ENCODE results near the gene ABCC5. TPM values are rescaled to one million over a fixed set of nuclear protein-coding genes. Genes with fewer than 3 reads are reported as not detected.
"Not testable (repeated sequence)": the region's sequence is repeated elsewhere in the genome, so short reads cannot be mapped to it uniquely, and the experiment has no call there.

Gene ABCC5
- total RNA-seq, 1 donor, result 6.5 TPM

- no peak overlapping the region for H3K4me3 ChIP-seq (ENCODE audit: low read length)
- no peaks in the 10 kb centered on the region for H3K27me3 ChIP-seq (ENCODE audit: insufficient read depth, low read length)
- H3K9me3 ChIP-seq (ENCODE audit: low read depth, low read length), result no peaks in the 10 kb centered on the region
- no peaks in the 10 kb centered on the region for H3K4me1 ChIP-seq (ENCODE audit: insufficient read depth, low read length)
Measured at GRCh38 chr3:184029443-184029842, 11.8 kb upstream of the ABCC5 start.

- H3K4me3 ChIP-seq (ENCODE audit: low read length); H3K4me1 ChIP-seq (ENCODE audit: insufficient read depth, low read length); H3K9me3 ChIP-seq (ENCODE audit: low read depth, low read length); H3K27me3 ChIP-seq (ENCODE audit: insufficient read depth, low read length): not testable (repeated sequence)
Measured at GRCh38 chr3:184028275-184028890, 10.7 kb upstream of the ABCC5 start.

- H3K4me1 ChIP-seq (ENCODE audit: insufficient read depth, low read length), result peaks cover 23% of the 10 kb centered on the region
- not testable (repeated sequence) for H3K9me3 ChIP-seq (ENCODE audit: low read depth, low read length); H3K4me3 ChIP-seq (ENCODE audit: low read length); H3K27me3 ChIP-seq (ENCODE audit: insufficient read depth, low read length)
Measured at GRCh38 chr3:184025256-184025655, 7.6 kb upstream of the ABCC5 start.

- Histone ChIP-seq H3K9me3 (ENCODE audit: low read depth, low read length) (no peaks in the 10 kb centered on the region), H3K4me1 (ENCODE audit: insufficient read depth, low read length) (peaks cover 29% of the 10 kb centered on the region), H3K27me3 (ENCODE audit: insufficient read depth, low read length) (no peaks in the 10 kb centered on the region), H3K4me3 (ENCODE audit: low read length) (peak overlapping the region; percentile 6)
Measured at GRCh38 chr3:184022323-184022722, 4.6 kb upstream of the ABCC5 start.

GRCh38 chr3:184018424-184018973, 815 bp upstream of the ABCC5 start:
- Histone ChIP-seq H3K4me1 (ENCODE audit: insufficient read depth, low read length) (peaks cover 37% of the 10 kb centered on the region), H3K9me3 (ENCODE audit: low read depth, low read length) (no peaks in the 10 kb centered on the region), H3K27me3 (ENCODE audit: insufficient read depth, low read length) (no peaks in the 10 kb centered on the region), H3K4me3 (ENCODE audit: low read length) (peak overlapping the region; percentile 97)

- H3K27me3 ChIP-seq (ENCODE audit: insufficient read depth, low read length), result no peaks in the 10 kb centered on the region
- H3K4me1 ChIP-seq (ENCODE audit: insufficient read depth, low read length), result peaks cover 26% of the 10 kb centered on the region
- H3K4me3 ChIP-seq (ENCODE audit: low read length), result peak overlapping the region; percentile 97
- no peaks in the 10 kb centered on the region for H3K9me3 ChIP-seq (ENCODE audit: low read depth, low read length)
Measured at GRCh38 chr3:184016811-184017671, 643 bp downstream of the ABCC5 start.

- Histone ChIP-seq H3K4me1 (ENCODE audit: insufficient read depth, low read length) (peaks cover 17% of the 10 kb centered on the region), H3K27me3 (ENCODE audit: insufficient read depth, low read length) (no peaks in the 10 kb centered on the region), H3K4me3 (ENCODE audit: low read length) (no peak overlapping the region)
Measured at GRCh38 chr3:184016169-184016570, 1.5 kb downstream of the ABCC5 start.

GRCh38 chr3:184015381-184016019, 2.2 kb downstream of the ABCC5 start:
- Histone ChIP-seq H3K9me3 (ENCODE audit: low read depth, low read length) (no peaks in the 10 kb centered on the region), H3K4me1 (ENCODE audit: insufficient read depth, low read length) (peaks cover 14% of the 10 kb centered on the region), H3K27me3 (ENCODE audit: insufficient read depth, low read length) (no peaks in the 10 kb centered on the region), H3K4me3 (ENCODE audit: low read length) (no peak overlapping the region)

More at GRCh38 chr3:184016169-184016570, 1.5 kb downstream of the ABCC5 start:
- H3K9me3 ChIP-seq (ENCODE audit: low read depth, low read length), result no peaks in the 10 kb centered on the region

- H3K9me3 ChIP-seq (ENCODE audit: low read depth, low read length), result no peaks in the 10 kb centered on the region
- H3K4me3 ChIP-seq (ENCODE audit: low read length), result no peak overlapping the region
- peaks cover 14% of the 10 kb centered on the region for H3K4me1 ChIP-seq (ENCODE audit: insufficient read depth, low read length)
- H3K27me3 ChIP-seq (ENCODE audit: insufficient read depth, low read length), result no peaks in the 10 kb centered on the region
Measured at GRCh38 chr3:184011937-184012889, 5.5 kb downstream of the ABCC5 start.

- Histone ChIP-seq H3K4me1 (ENCODE audit: insufficient read depth, low read length) (peaks cover 12% of the 10 kb centered on the region), H3K27me3 (ENCODE audit: insufficient read depth, low read length) (no peaks in the 10 kb centered on the region), H3K9me3 (ENCODE audit: low read depth, low read length) (no peaks in the 10 kb centered on the region), H3K4me3 (ENCODE audit: low read length) (no peak overlapping the region)
Measured at GRCh38 chr3:184011230-184011876, 6.3 kb downstream of the ABCC5 start.

GRCh38 chr3:184008161-184008560, 9.5 kb downstream of the ABCC5 start:
- Histone ChIP-seq H3K27me3 (ENCODE audit: insufficient read depth, low read length) (no peaks in the 10 kb centered on the region), H3K4me1 (ENCODE audit: insufficient read depth, low read length) (peaks cover 26% of the 10 kb centered on the region), H3K4me3 (ENCODE audit: low read length) (no peak overlapping the region), H3K9me3 (ENCODE audit: low read depth, low read length) (no peaks in the 10 kb centered on the region)

GRCh38 chr3:184007143-184007813, 10.4 kb downstream of the ABCC5 start:
- peaks cover 26% of the 10 kb centered on the region for H3K4me1 ChIP-seq (ENCODE audit: insufficient read depth, low read length)
- not testable (repeated sequence) for H3K27me3 ChIP-seq (ENCODE audit: insufficient read depth, low read length); H3K9me3 ChIP-seq (ENCODE audit: low read depth, low read length); H3K4me3 ChIP-seq (ENCODE audit: low read length)

- no peaks in the 10 kb centered on the region for H3K27me3 ChIP-seq (ENCODE audit: insufficient read depth, low read length)
- H3K4me3 ChIP-seq (ENCODE audit: low read length), result peak overlapping the region; percentile 10
- H3K4me1 ChIP-seq (ENCODE audit: insufficient read depth, low read length), result peaks cover 26% of the 10 kb centered on the region
- H3K9me3 ChIP-seq (ENCODE audit: low read depth, low read length), result no peaks in the 10 kb centered on the region
Measured at GRCh38 chr3:184005941-184006507, 11.7 kb downstream of the ABCC5 start.
